Measurements from ENCODE around the gene HOXA3. TPM values are rescaled to one million over a fixed set of nuclear protein-coding genes. Genes with fewer than 3 reads are reported as not detected.
A peak's percentile ranks its signal among the peaks of the same experiment; 100 is the strongest.

Gene HOXA3
- total and polyA plus RNA-seq, 10 of the 15 experiments (the other 5 are each of a cell fraction or from before 2014, with no cell fraction given), result 0.05 TPM; not detected in 9

DNA sequence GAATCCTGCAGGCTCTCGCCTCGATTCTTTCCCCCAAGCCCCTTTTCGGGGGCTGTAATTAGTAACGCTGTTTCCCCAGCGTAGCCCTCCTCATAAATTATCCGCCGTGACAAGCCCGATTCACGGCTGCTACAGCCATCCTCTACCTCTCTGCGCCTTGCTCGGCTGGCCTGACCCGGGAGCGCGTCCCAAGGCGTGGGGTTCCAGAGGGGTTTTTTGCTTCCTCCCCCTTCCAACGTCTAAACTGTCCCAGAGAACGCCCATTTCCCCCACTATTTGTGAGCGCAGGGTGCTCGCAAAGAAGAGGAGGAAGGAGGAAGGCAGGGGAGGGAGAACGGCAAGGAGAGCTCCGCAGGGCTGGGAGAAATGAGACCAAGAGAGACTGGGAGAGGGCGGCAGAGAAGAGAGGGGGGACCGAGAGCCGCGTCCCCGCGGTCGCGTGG is 9.8 kb downstream of the HOXA3 start:
- SMC1A ChIA-PET (ENCODE audit: uncharacterized antibody, unreplicated experiment), result no interaction called here
- in situ Hi-C loops (cut with MboI) (no loop called here), intact Hi-C loops (cut with micrococcal nuclease; ENCODE audit: unreplicated experiment) (no loop called here)
- no peak overlapping the region for H3K4me3 ChIP-seq
- no peaks in the 10 kb centered on the region for H3K36me3 ChIP-seq (ENCODE audit: control insufficient read depth in 2 of 2, insufficient read depth in 2 of 2, low read length in 1 of 2)
- no peak for FAIRE-seq
- H3K9me3 ChIP-seq (replicated peaks; ENCODE audit: control insufficient read depth, insufficient read depth, low read length), result no peaks in the 10 kb centered on the region; the same call in 2 of the 3 replicates
- BruUV-seq (replicated peaks), result no TSS peak
- H4K20me1 ChIP-seq (ENCODE audit: control insufficient read depth, insufficient read depth), result no peaks in the 10 kb centered on the region
- no peaks in the 10 kb centered on the region for H3K79me2 ChIP-seq (ENCODE audit: control insufficient read depth, insufficient read depth, low read length)
- ATAC-seq, result no peak
- H3K9ac ChIP-seq (ENCODE audit: control insufficient read depth, insufficient read depth, low read length), result no peak overlapping the region
- DNase-seq (ENCODE audit: low read depth, low spot score), result no peak
- H2AFZ ChIP-seq (ENCODE audit: control insufficient read depth, low read depth, low read length), result no peak overlapping the region
- 56% methylated on average over 28 of the region's 29 CpGs for WGBS (ENCODE audit: insufficient coverage, insufficient replicate concordance, low lambda C conversion rate, missing lambda C conversion rate)
- POLR2A ChIA-PET, result no interaction called here
- RAD21 ChIA-PET (ENCODE audit: unreplicated experiment), result no interaction called here
- 0 out of 2 replicates have a peak overlapping the region, but pooled peaks have one; percentile 3 for H3K4me2 ChIP-seq (ENCODE audit: control insufficient read depth, insufficient read depth)
- peaks cover 5 to 8% of the 10 kb centered on the region in 2 experiments; a peak in 3 of 4 replicates for H3K27me3 ChIP-seq (replicated peaks in 1 of 2; ENCODE audit: control insufficient read depth in 2 of 2, insufficient read depth in 2 of 2, low read length in 1 of 2)
- no peak overlapping the region for H3K27ac ChIP-seq (ENCODE audit: control insufficient read depth, insufficient read depth)
- H3K4me1 ChIP-seq (ENCODE audit: control insufficient read depth, insufficient read depth, low read length), result no peaks in the 10 kb centered on the region
- TF ChIP-seq SIX5 (IDR thresholded peaks at IDR 0.05; ENCODE audit: low read depth, low read length, severe bottlenecking), result no peak
- TF ChIP-seq, protein P1, sequence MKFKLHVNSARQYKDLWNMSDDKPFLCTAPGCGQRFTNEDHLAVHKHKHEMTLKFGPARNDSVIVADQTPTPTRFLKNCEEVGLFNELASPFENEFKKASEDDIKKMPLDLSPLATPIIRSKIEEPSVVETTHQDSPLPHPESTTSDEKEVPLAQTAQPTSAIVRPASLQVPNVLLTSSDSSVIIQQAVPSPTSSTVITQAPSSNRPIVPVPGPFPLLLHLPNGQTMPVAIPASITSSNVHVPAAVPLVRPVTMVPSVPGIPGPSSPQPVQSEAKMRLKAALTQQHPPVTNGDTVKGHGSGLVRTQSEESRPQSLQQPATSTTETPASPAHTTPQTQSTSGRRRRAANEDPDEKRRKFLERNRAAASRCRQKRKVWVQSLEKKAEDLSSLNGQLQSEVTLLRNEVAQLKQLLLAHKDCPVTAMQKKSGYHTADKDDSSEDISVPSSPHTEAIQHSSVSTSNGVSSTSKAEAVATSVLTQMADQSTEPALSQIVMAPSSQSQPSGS (IDR thresholded peaks at IDR 0.05; ENCODE audit: low read length), result no peak
- TF ChIP-seq, protein P2, sequence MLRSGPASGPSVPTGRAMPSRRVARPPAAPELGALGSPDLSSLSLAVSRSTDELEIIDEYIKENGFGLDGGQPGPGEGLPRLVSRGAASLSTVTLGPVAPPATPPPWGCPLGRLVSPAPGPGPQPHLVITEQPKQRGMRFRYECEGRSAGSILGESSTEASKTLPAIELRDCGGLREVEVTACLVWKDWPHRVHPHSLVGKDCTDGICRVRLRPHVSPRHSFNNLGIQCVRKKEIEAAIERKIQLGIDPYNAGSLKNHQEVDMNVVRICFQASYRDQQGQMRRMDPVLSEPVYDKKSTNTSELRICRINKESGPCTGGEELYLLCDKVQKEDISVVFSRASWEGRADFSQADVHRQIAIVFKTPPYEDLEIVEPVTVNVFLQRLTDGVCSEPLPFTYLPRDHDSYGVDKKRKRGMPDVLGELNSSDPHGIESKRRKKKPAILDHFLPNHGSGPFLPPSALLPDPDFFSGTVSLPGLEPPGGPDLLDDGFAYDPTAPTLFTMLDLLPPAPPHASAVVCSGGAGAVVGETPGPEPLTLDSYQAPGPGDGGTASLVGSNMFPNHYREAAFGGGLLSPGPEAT (IDR thresholded peaks at IDR 0.05; ENCODE audit: low read depth), result no peak
- TF ChIP-seq, protein P3, sequence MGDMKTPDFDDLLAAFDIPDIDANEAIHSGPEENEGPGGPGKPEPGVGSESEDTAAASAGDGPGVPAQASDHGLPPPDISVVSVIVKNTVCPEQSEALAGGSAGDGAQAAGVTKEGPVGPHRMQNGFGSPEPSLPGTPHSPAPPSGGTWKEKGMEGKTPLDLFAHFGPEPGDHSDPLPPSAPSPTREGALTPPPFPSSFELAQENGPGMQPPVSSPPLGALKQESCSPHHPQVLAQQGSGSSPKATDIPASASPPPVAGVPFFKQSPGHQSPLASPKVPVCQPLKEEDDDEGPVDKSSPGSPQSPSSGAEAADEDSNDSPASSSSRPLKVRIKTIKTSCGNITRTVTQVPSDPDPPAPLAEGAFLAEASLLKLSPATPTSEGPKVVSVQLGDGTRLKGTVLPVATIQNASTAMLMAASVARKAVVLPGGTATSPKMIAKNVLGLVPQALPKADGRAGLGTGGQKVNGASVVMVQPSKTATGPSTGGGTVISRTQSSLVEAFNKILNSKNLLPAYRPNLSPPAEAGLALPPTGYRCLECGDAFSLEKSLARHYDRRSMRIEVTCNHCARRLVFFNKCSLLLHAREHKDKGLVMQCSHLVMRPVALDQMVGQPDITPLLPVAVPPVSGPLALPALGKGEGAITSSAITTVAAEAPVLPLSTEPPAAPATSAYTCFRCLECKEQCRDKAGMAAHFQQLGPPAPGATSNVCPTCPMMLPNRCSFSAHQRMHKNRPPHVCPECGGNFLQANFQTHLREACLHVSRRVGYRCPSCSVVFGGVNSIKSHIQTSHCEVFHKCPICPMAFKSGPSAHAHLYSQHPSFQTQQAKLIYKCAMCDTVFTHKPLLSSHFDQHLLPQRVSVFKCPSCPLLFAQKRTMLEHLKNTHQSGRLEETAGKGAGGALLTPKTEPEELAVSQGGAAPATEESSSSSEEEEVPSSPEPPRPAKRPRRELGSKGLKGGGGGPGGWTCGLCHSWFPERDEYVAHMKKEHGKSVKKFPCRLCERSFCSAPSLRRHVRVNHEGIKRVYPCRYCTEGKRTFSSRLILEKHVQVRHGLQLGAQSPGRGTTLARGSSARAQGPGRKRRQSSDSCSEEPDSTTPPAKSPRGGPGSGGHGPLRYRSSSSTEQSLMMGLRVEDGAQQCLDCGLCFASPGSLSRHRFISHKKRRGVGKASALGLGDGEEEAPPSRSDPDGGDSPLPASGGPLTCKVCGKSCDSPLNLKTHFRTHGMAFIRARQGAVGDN (IDR thresholded peaks at IDR 0.05), result no peak
- TF ChIP-seq PAX5 (IDR thresholded peaks at IDR 0.05; ENCODE audit: borderline replicate concordance, low read depth, low read length), result no peak
- CTCF ChIA-PET, result no interaction called here

All from GM12878 (cell line).